Measurements from ENCODE around the gene ARPC3. TPM values are rescaled to one million over a fixed set of nuclear protein-coding genes. Genes with fewer than 3 reads are reported as not detected.

The ARPC3 gene
- total RNA-seq (2022; extraction: Qiagen RNA extraction; ENCODE audit: low read depth): 427 to 826 TPM (median 445 TPM) in 5 replicates

DNA sequence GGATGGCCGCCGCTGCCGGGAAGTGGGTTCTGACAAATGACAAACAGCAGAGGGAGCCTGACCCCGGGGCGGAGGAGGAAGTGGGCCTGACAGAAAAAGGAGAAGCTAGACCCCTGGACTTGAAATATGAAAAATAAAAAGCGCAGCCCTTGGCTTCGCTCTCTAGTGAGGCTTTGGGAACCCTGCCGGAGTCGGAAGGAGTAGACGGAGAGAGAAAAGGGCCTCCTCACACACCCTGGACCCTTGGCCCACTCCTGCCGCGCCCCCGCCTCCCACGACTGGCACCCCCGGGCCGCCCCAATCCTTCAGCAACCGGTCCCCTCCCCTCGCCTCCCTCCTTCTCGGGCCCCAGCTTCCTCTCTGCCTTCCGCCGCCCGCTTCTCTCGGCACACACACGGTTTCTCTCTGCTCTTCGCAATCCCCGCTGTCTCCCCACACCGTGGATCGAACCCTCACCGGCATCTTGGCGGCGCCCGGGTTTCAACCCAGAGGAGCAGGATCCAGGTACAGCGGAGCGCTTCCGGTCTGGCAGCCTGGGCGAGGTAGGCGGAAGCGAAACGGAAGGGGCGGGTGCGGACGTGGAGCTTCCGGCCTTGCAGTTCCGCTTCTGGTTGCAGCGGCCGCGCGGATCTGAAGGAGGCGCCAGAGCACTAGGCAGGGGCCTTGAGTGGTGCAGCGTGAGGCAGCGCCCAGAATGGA, at the start of gene ARPC3:
Gene ARPC3 (minus strand): TSS at position 539 of the 699 bp plus-strand sequence. CDS start 77 bp downstream, at position 462.

DNA sequence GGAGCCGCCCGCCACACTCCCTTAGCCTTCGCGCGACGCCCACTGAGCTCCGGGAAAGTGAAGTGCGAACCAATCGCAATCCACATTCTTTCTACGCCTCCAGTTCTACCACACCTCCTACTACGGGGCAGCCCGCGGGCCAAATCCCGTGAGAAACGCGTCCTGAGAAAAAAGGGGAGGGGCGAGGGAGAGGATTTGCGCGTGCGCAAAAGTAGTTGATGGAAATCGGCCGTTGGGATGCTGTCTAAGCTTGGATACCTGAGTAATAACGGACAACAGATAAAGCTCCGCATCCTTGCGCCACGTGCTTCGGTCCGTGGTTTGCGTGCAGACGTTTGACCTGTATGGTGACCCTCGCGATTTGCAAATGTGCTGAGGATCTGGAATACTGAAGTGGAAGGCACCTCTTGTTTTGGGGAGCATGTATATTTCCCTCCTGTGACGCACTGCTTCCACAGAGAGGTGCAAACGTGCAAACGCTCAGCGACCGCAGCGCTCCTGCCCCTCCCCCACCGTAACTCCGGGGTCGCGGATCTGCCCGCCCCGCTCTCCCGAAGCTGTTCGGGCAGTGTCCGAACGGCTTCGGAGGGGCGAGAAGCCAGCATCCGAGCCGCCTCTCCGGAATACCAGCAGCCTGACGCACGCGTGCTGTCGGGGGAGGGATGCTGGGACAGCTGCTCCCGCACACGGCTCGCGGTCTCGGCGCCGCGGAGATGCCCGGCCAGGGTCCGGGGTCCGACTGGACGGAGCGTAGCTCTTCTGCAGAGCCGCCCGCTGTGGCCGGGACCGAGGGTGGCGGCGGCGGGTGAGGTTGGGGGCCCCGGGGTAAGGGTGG, 18.3 kb upstream of the ARPC3 start, which contains the start of the genes FAM216A and GPN3:
Gene FAM216A (plus strand): TSS at position 632 of the 835 bp plus-strand sequence. CDS start 31 bp downstream, at position 663.
Gene GPN3 (minus strand): TSS at position 44 of the 835 bp plus-strand sequence. CDS start 54 bp downstream, outside the sequence.

GRCh38 chr12:110403146-110403975, 46.8 kb downstream of the ARPC3 start, which contains the start of gene ANAPC7:
Gene ANAPC7 (minus strand): TSS chr12:110403708. CDS start chr12:110403627, 81 bp downstream.

Other genes starting within 250 kb of the ARPC3 start
- 249 to 338 TPM (median 327 TPM) in 5 replicates for gene ATP2A2, start 169.1 kb downstream of the ARPC3 start, total RNA-seq (2022; extraction: Qiagen RNA extraction; ENCODE audit: low read depth)
- 52.9 to 60.4 TPM (median 56.0 TPM) in 5 replicates for gene ANAPC7, start 46.6 kb downstream of the ARPC3 start, total RNA-seq (2022; extraction: Qiagen RNA extraction; ENCODE audit: low read depth)
- gene GPN3, start 17.9 kb upstream of the ARPC3 start, total RNA-seq (2022; extraction: Qiagen RNA extraction; ENCODE audit: low read depth): 31.6 to 38.7 TPM (median 36.2 TPM) in 5 replicates
- gene FAM216A, start 18.5 kb upstream of the ARPC3 start, total RNA-seq (2022; extraction: Qiagen RNA extraction; ENCODE audit: low read depth): 16.1 to 22.4 TPM (median 19.2 TPM) in 5 replicates
- 137 to 153 TPM (median 145 TPM) in 5 replicates for gene VPS29, start 51.8 kb upstream of the ARPC3 start, total RNA-seq (2022; extraction: Qiagen RNA extraction; ENCODE audit: low read depth)
- gene RAD9B, start 52.0 kb upstream of the ARPC3 start, total RNA-seq (2022; extraction: Qiagen RNA extraction; ENCODE audit: low read depth): 0.11 to 0.42 TPM (median 0.31 TPM) in 4 of 5 replicates, not detected in the other
- gene PPTC7, start 133.0 kb upstream of the ARPC3 start, total RNA-seq (2022; extraction: Qiagen RNA extraction; ENCODE audit: low read depth): 11.8 to 23.5 TPM (median 21.9 TPM) in 5 replicates
- 24.8 to 35.0 TPM (median 29.5 TPM) in 5 replicates for gene TCTN1, start 163.8 kb upstream of the ARPC3 start, total RNA-seq (2022; extraction: Qiagen RNA extraction; ENCODE audit: low read depth)
- 0.40 to 0.92 TPM (median 0.70 TPM) in 5 replicates for gene HVCN1, start 238.8 kb upstream of the ARPC3 start, total RNA-seq (2022; extraction: Qiagen RNA extraction; ENCODE audit: low read depth)